Limb (tissue), 2 donors: ENCODE results near the gene INTS11.
A peak's percentile ranks its signal among the peaks of the same experiment; 100 is the strongest.

ENCODE experiments used
- DNase-seq, 2 donors: peaks; one replicate each; pipeline ENCODE4 v3.0.0-alpha.2; 2016; ENCODE audit errors: extremely low spot score in 2 of 2

Gene INTS11

DNA sequence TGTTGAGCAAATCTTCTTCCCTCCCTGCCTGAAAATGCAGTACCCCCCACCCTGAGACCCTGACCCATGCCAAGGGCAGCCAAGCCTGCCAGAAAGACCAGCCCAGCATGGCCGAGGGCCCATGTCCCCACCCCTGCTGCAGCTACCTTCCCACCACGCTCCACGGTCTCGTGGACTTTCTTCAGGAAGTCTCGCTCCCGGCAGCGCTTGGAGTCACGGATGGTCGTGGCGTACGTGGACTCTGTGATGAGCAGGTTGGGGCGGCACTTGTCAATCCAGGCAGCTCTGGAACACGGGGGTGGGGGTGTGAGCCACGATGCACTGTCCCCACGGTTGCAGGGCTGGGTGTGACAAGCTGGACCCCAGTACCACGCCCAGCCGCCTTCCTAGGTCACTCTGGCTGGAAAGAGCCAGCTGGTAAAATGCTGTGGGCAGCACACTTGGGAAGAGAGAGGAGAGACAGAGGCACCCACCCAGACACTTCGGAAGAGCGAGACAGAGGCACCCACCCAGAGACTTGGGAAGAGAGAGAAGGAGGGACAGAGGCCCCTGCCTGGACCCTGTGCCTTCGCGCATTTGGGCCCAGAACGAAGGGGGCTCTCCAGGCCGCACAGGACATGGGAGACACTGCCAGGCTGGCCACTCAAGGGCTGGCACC, 9.7 kb downstream of the INTS11 start:
- DNase-seq = no peak

DNA sequence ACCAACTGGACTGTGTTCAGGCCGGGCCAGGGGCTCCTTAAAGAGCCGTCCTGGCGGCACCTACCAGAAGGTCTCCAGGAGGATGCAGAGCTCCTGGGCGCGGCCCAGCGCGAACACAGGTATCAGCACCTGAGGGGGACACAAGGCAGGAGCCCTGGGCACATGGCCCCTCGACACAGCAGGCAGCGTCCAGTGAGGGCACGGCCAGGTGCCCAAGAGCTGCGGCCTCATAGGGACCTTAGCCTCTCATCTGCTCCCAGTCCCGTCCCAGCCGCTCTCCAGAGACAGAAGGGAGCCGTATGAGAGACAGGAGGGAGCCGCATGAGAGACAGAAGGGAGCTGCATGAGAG, 10.2 kb downstream of the INTS11 start:
- no peak for DNase-seq

DNA sequence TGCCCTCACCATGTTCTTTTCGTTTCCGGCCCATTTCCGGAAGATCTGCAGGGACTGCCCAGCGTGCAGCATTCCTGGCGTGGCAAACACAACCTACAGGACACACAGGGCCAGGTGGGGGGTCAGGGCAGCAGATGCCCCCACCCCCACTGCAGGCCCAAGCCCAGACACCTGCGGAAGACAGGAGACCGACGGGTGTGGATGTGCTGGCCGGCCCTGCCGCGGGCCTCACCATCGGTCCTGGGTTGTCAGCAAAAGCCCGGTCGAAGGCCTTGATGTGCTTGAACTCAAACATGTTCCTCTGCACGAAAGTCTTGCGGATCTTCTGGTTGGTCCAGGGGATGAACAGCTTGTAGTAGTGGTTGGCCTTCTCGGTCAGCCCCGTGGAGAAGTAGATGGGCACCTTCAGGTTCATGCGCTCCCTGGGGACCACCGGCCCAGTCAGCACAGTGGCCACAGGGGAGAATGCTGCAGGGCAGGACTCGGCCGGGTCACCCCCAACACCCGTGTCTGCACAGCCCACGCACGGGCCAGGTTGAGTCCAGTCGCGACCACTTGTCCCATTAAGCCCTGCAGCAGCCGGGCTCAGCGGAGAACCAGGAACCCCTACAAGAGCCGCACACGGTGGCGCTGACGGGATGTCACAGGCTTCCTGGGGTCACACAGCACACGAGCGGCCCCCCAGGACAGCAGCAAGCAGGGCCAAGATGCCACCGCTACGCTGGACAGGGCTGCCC, 10.8 kb downstream of the INTS11 start:
- no peak for DNase-seq

DNA sequence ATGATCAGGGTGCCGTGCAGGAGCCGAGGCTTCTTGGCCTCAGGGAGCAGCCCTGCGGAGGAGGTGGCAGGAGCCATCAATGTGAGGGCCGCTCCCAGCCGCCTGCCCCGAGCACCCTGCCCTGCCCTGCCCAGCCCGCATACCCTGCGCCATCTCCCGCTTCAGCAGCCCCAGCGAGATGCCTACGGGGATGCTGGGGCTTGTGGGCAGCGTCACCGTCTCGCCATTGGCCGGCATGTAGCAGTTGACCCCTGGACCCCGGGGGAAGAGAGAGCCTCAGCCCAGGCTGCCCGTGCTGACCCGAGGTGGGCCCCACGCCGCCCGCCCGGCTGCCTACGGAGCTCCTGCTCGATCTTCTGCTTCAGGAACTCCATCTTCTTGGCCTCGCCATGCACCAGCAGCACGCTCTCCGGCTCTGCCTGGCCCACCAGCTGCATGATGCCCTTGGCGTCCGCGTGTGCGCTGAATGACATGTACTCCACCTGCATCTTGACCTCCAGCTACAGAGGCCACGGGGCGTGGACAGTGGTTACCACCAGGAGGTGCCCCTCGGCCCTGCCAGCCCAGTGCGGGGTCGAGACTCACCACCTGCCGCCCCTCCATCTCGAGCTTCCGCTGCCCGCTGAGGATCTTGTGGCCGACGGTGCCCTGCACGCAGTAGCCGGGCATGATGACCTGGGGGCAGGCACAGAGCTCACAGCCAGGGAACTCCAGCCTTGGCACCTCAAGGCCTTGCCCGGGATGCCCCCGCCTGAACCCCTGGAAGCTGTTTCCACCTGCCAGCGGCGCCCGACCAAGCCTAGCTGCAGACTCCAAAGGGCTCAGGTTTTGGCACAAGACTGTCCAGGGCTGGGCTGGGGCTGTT, 11.8 kb downstream of the INTS11 start:
- no peak for DNase-seq

DNA sequence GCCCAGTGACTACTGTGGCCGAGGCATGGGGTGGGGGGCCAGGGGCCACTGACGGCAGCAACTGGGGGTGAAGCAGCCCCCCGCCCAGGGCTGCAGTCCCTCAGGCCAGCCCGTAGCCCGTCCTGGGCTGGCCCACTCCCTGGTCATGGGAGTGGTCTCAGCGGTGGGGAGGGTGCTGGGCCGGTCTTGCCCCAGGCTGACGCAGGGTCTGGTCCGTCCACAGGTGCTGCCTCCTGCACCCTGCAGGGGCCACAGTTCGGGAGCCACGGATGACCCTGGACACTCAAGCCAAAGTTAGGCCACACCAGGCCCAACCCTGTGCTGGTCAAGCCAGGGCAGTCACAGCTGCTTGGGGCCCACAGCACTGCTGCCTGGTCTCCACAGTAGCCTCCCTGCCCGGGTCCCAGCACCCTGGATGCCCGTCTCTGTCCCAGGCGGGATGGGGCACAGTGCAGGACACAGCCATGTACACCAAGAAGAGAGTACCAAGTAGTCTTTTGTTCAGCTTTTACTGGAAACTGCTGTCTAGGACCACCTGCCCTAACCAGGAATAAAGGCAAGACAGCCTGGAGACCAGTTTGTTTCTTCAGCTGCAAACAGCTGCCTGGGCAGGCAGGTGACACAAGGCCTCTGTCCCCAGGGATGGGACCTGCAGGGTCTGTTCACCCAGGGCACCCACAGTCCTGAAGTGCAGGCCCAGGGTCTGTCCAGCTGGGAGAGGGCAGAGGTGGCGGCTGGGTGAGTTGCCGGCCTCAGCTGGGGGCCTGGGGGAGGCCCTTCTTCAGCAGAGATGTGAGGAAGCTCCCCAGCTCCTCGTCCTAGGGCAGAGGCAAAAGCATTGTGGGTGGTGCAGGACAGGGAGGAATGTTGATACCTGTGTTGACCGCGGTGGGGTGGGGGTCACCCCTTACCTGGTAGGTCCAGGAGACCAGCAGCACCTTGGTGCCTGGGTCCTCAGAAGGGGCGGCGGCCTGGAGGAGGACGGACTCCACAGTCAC, 13.1 kb downstream of the INTS11 start:
- DNase-seq = no peak

DNA sequence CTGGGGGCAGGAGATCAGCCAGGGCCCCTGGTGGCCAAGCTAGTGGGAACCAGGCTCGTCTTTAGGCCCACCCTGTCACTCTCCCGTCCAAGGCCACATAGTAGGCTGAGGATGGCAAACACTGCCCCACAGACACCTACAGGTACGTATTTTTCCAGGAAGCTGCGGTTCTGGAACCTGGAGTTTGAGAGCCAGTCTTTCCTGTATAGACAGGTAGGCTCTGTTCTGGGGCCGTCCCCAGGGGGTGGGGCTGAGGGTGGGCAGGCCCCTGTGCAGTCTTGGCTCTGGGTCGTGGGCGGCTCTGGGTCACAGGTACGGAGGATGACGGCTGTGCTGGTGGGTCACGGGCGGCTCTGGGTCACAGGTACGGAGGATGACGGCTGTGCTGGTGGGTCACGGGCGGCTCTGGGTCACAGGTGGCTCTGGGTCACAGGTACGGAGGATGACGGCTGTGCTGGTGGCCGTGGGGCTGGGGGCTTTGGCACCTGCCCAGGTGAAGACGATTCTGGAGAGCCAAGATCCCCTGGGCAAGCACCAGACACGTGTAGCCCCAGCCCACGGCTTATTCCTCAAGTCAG, 13.9 kb downstream of the INTS11 start:
- DNase-seq = no peak

DNA sequence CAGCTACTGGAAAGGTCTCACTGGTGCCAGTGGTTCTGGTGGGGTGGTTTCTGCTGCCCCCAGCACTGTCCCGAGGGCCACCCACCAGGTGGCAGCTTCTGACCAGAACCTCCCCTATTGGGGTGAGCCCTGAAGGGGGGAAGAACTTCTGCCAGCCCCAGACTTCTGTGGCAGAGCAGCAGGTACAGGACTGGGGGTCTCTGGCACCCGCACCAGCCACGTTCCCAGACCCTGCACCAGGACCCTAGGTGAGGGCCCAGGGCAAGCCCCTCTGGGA, 14.4 kb downstream of the INTS11 start:
- no peak for DNase-seq

DNA sequence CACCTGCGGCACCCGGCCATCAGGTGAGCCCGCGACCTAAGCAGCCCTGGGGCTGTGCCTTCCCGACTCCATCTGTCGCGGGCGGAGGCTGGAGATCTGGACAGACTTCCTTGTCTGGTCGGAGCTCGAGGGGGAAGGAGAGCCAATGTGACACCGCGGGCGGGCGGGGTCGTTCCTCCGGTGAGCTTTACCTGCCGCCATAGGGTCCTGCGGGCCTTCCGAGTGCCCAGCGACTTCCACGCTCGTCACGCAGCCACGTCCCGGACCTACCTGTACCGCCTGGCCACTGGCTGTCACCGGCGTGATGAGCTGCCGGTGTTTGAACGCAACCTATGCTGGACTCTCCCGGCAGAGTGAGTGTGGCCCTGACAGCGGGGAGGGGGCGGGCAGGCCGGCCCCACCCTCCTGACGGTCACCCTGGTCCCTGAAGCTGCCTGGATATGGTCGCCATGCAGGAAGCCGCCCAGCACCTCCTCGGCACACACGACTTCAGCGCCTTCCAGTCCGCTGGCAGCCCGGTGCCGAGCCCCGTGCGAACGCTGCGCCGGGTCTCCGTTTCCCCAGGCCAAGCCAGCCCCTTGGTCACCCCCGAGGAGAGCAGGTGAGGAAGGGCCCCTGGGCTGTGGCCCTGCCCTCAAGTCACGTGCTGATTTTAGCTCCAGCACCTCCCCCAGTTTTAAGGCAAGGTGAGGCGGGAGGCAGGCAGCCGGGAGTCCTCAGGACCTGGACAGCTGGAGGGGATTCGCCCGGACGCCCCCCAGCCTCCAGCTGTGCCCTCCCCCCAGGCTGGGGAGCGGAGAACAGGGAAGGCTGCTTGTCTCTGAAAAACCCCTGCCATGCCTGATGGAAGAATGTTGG, 15.0 kb downstream of the INTS11 start:
- DNase-seq = no peak

DNA sequence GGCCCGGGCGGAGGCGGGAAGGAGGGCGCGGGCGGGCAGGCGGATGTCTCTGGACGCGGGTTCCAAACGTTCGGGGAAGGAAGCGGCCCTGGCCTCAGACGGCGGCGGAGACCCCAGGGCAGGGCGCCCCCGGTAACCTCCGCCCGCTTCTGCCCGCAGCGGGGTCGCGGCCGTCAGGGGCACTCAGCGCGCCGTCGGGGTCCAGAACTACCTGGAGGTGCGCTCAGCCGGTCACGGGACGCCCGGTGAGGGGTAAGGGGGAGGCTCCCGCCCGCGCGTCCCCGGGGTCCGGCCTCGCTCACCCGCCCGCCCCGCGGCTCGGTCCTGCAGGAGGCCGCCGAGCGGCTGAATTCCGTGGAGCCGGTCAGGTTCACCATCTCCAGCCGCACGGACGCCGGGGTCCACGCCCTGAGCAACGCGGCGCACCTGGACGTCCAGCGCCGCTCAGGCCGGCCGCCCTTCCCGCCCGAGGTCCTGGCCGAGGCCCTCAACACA, 15.7 kb downstream of the INTS11 start:
- peak in 1 of 2 donors; percentile 63 for DNase-seq

DNA sequence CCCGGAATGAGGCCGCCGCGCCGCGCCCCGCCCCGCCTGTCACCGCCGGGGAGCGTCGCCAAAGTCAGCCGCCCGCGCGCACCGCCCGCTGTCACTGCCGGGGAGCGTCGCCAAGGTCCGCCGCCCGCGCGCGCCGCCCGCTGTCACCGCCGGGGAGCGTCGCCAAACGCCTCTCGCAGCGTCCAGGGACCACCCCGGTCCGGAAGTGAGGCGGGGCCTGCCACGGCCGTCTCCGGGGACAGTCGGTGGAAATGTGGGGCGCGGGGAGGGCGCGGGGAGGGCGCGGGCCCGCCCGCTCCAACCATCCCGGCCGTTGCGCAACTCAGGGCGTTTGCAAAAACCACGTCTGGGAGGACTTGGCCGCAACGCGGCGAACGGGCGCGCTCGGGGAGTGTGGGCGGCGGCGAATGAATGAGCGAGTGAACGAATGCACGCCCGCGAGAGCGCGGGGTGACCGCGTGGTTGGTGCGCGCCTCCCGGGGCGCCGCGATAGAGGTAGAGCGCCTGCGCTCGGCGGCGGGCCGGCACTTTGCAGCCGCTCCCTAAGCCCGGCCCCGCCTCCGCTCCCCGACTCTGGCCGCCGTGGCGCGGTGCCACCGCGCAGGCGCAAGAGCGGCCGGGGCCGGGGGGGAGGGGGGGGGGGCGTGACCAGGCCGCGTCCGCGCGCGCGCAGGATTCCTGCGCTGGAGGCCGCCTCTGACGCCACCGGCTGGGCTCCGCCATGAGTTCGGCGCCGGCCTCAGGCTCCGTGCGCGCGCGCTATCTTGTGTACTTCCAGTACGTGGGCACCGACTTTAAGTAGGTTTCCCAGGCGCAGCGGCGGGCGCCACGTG, 16.3 kb downstream of the INTS11 start, which contains the start of the genes ACAP3 and PUSL1:
ACAP3 (minus strand) TSS at position 8 of the 833 bp plus-strand sequence. CDS start 115 bp downstream, outside the sequence.
PUSL1 (plus strand) TSS at position 675 of the 833 bp plus-strand sequence; CDS start at position 722, 47 bp downstream.
- DNase-seq = peak; percentile 93 to 95

DNA sequence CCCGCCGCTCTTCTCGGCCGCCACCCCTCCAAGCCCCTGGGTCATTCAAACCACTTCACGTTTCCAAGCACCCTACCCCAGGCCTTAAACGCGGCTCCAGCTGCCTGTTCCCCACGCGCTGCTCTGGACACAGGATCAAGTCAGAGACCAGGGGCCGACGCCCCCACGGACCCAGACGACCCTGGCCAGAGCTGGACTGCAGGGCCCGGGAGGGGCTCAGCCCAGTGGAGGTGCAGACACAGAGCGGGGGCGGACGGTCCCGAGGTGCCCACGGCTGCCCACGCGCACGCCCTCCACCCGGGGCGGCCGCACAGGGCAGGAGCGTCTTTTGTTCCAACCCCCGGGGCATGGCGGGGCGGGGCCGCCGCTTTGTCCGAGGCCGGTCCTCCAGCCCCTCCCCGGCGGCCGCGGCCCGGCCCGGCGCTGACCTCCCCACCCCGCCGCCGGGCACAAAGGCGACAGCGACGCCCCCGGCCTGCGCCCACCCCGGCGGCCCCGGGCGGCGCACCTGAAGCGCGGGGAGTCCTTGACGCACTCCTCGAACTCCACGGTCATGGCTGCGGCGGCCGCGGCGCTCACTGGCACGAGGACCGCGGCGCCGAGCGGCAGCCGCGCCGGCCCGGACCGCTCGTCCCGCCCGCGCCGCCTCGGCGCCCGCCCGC, 17.1 kb downstream of the INTS11 start:
- peak in 1 of 2 donors; percentile 66 for DNase-seq

DNA sequence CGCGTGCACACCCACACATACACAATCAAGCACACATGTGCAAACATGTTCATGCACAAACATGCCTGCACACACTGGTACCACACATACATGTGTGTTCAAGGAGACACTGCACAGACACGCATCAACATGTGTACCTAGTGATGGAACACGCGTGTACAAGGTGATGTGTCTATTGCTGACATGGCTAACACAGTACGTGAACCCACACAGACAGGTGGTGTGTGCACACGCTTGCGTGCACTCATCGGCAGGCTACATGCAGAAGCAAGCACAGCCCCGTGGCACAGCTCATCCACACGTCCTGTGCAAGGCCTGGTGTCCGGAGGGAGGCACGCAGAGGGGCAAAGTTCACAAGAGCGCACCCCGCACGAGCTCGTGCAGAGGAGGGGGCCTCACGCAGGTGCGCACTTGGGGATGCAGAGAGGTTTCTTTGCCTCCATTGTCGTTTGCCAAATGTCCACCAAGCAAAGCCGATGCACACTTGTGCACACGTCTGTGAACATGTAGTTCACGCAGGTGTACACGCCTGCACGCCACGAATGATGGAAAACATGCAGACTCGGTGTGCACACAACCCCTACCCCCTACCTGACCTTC, 17.7 kb downstream of the INTS11 start:
- DNase-seq = peak in 1 of 2 donors; percentile 43

DNA sequence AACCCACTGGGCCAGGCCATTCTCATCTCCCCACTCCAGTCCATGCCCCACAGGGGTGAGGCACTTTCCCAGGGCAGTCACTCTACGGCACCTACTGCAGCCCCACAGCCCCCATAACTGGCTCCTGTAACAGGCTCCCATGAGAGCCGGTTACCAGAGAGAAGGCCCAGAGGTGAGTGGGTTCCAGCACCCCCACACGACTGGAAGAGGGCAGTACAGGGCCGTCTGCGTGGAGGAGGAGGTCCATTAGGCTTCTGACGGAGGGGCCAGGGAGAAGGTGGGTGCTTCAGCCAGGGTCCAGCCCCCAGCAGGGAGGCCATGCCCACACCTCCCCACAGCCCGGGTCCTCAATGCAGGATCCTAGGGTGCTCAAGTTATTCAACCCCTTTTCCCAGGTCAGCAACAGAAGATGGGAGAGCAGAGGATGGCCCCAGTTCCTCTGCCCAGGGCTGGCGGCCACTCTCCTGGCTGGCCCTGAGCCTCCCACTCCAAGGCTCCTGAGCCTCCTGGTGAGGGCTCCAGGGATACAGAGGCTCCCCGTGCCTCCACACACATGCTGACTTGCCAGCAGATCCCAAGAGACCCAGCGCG, 18.3 kb downstream of the INTS11 start:
- no peak for DNase-seq

DNA sequence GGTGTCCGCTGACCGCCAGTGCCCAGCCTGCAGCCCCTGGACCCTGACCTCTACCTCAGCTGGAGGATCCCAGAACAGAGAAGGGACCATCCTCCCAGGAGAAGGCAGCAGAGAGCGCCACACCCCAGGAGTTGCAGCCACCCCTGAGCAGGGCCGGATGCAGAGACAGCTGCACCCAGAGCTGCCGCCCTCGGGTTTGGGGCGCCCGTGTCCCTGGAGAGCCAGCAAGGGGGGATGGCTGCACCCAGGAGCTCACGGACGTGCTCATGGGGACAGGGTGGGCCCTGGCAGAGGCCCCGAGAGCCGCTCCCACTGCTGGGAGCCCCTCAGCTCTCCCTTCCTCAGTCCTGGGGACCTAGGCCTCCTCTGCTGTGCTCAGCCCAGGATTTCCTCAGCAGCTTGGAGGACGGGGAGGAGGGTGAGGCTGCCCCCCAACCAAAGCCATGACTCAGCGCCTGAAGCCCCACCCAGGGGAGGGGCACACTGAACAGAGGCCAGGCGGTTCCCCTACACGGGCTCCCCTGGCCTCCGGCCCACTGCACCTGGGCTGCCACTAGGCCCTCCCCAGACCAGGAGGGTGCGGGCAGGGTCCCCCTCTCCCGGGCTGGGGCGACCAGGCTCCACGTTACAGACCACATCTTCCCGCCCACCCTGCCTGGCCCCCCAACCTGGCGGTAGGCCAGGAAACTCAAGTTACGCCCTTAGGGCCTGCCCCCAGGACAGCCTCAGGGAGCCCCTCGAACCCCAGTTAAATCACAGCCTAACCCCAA, 19.0 kb downstream of the INTS11 start:
- DNase-seq = peak; percentile 60 to 75

DNA sequence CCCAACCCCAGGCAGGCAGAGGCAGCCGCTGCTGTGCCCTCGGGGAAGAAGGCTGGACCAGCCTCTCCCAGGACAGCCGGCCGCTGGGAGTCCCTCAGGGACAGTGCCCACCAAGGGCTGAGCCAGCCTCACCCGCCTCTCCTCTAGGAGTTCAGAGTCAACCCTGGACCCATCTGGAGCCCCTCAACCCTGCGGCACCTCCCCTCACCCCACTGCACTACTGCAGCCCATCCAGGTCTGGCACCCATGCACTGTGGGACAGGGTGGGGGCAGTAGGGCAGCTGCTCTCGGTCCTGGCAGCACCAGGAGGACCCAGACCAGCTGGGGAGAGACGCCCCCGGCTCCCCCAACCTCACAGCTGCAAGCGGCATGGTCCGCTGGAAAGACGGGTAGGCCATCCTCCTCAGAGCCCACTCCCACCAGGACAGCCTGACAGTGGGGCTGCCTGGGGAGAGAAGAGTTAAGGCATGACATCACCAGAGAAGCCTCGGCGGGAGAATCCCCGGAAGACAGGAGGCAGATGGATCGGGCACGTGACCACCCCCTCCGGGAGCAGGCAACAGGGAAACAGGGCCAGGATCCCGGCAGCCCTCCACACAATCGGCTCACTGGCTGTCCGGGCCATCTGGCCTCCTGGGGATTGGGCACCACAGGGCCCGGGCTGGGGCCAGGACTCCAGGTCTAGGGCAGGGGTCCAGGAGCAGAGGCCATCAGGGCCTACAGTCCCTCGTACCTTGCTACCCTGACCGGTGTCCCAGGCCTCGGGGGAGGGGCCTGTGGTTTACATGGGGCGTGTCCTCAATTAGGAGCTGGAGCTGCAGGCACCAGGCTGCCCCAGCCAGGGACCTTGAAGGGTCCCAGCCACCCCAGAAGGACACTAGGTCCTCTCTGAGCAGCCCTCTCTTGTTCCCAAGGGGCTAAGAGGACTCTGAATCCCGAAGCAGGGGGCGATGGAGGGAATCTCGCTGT, 19.8 kb downstream of the INTS11 start:
- peak; percentile 58 to 82 for DNase-seq
